ENCODE results near the gene STARD13.
A peak's percentile ranks its signal among the peaks of the same experiment; 100 is the strongest.
"Not testable (repeated sequence)": the region's sequence is repeated elsewhere in the genome, so short reads cannot be mapped to it uniquely, and the experiment has no call there.

The STARD13 gene

GRCh38 chr13:33178209-33178840 is 107.2 kb downstream of the STARD13 start:
- DNase-seq (ENCODE audit: insufficient read length, low spot score) (no peak), FAIRE-seq (no peak)
- TF ChIP-seq POLR2A (IDR thresholded peaks at IDR 0.05; ENCODE audit: low read depth, low read length), result no peak

- DNase-seq (ENCODE audit: insufficient read length, low spot score); FAIRE-seq: not testable (repeated sequence)
These were observed 108.0 kb downstream of the STARD13 start for GRCh38 chr13:33177340-33178208.

- FAIRE-seq (no peak), DNase-seq (ENCODE audit: insufficient read length, low spot score) (no peak)
- no peak for TF ChIP-seq POLR2A (IDR thresholded peaks at IDR 0.05; ENCODE audit: low read depth, low read length)
These were observed 109.0 kb downstream of the STARD13 start for GRCh38 chr13:33176526-33176925.

- FAIRE-seq (no peak), DNase-seq (ENCODE audit: insufficient read length, low spot score) (no peak)
- no peak for TF ChIP-seq POLR2A (IDR thresholded peaks at IDR 0.05; ENCODE audit: low read depth, low read length)
These were observed 109.6 kb downstream of the STARD13 start for GRCh38 chr13:33175991-33176390.

- TF ChIP-seq POLR2A (IDR thresholded peaks at IDR 0.05; ENCODE audit: low read depth, low read length), result no peak
These were observed 110.6 kb downstream of the STARD13 start for GRCh38 chr13:33174931-33175330.

GRCh38 chr13:33174491-33174890 is 111.1 kb downstream of the STARD13 start:
- no peak for FAIRE-seq

More at GRCh38 chr13:33174931-33175330, 110.6 kb downstream of the STARD13 start:
- DNase-seq (ENCODE audit: insufficient read length, low spot score) (no peak), FAIRE-seq (no peak)

GRCh38 chr13:33172911-33173310 is 112.6 kb downstream of the STARD13 start:
- FAIRE-seq, result no peak
- no peak for TF ChIP-seq POLR2A (IDR thresholded peaks at IDR 0.05; ENCODE audit: low read depth, low read length)

More at GRCh38 chr13:33174491-33174890, 111.1 kb downstream of the STARD13 start:
- DNase-seq (ENCODE audit: insufficient read length, low spot score), result no peak
- no peak for TF ChIP-seq POLR2A (IDR thresholded peaks at IDR 0.05; ENCODE audit: low read depth, low read length)

GRCh38 chr13:33172400-33172799 is 113.2 kb downstream of the STARD13 start:
- DNase-seq (ENCODE audit: insufficient read length, low spot score) (no peak), FAIRE-seq (no peak)
- TF ChIP-seq POLR2A (IDR thresholded peaks at IDR 0.05; ENCODE audit: low read depth, low read length), result no peak

More at GRCh38 chr13:33172911-33173310, 112.6 kb downstream of the STARD13 start:
- DNase-seq (ENCODE audit: insufficient read length, low spot score), result no peak

- TF ChIP-seq POLR2A (IDR thresholded peaks at IDR 0.05; ENCODE audit: low read depth, low read length), result no peak
- FAIRE-seq (peak; percentile 20), DNase-seq (ENCODE audit: insufficient read length, low spot score) (no peak)
These were observed 116.1 kb downstream of the STARD13 start for GRCh38 chr13:33169273-33169980.

- FAIRE-seq, result no peak
- TF ChIP-seq POLR2A (IDR thresholded peaks at IDR 0.05; ENCODE audit: low read depth, low read length), result no peak
- DNase-seq (ENCODE audit: insufficient read length, low spot score), result no peak
These were observed 117.1 kb downstream of the STARD13 start for GRCh38 chr13:33168321-33168960.

- no peak for DNase-seq (ENCODE audit: insufficient read length, low spot score)
- FAIRE-seq, result no peak
- no peak for TF ChIP-seq POLR2A (IDR thresholded peaks at IDR 0.05; ENCODE audit: low read depth, low read length)
These were observed 118.1 kb downstream of the STARD13 start for GRCh38 chr13:33167491-33167890.

- TF ChIP-seq POLR2A (IDR thresholded peaks at IDR 0.05; ENCODE audit: low read depth, low read length), result no peak
- DNase-seq (ENCODE audit: insufficient read length, low spot score) (no peak), FAIRE-seq (no peak)
These were observed 119.8 kb downstream of the STARD13 start for GRCh38 chr13:33165787-33166186.

GRCh38 chr13:33164331-33164730 is 121.2 kb downstream of the STARD13 start:
- DNase-seq (ENCODE audit: insufficient read length, low spot score) (no peak), FAIRE-seq (no peak)
- no peak for TF ChIP-seq POLR2A (IDR thresholded peaks at IDR 0.05; ENCODE audit: low read depth, low read length)

GRCh38 chr13:33162725-33163124 is 122.8 kb downstream of the STARD13 start:
- FAIRE-seq, result not testable (repeated sequence)

More at GRCh38 chr13:33162725-33163124, 122.8 kb downstream of the STARD13 start:
- DNase-seq (ENCODE audit: insufficient read length, low spot score), result not testable (repeated sequence)

All from H54 (cell line).